NT2/D1 (cell line): ENCODE measurements around the gene TWSG1.
"Not testable (repeated sequence)": the region's sequence is repeated elsewhere in the genome, so short reads cannot be mapped to it uniquely, and the experiment has no call there.

Experiments
- SUZ12 ChIP-seq: IDR thresholded peaks from 2 replicates; pipeline ENCODE4 v1.6.1; 2011; ENCODE audit not compliant: insufficient read length, insufficient read depth; ENCODE audit errors: extremely low read depth
- YY1 ChIP-seq: IDR thresholded peaks from 2 replicates; pipeline ENCODE4 v1.6.1; 2011; ENCODE audit not compliant: insufficient read length, insufficient read depth
- ZNF274 ChIP-seq: IDR thresholded peaks from 2 replicates; pipeline ENCODE4 v1.6.1; 2011; ENCODE audit warnings: mild to moderate bottlenecking, low read depth, low read length

DNA sequence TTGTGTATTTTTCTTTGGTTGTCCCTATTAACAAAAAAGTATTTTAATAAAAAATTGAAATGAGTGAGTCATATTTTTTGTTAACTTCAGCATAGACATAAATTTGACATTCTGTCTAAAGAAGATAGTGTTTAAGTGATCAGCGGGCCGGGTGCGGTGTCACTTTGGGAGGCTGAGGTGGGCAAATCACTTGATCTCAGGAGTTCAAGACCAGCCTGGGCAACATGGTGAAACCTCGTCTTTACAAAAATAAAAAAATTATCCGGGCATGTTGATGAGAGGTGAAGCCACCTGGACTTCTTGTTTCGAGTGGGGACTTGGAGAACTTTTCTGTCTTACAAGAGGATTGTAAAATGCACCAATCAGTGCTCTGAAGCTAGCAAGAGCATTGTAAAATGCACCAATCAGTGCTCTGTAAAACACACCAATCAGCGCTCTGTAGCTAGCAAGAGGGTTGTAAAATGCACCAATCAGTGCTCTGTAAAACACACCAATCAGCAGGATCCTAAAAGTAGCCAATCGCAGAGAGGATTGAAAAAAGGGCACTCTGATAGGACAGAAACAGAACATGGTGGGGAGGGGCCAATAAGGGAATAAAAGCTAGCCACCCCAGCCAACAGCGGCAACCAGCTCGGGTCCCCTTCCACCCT, 67.9 kb downstream of the TWSG1 start:
- TF ChIP-seq SUZ12, ZNF274, YY1: not testable (repeated sequence)
